NCI-H1105 treated with DMSO at 0.1 percent for 48 hours (cell line): ENCODE measurements around the gene ACSBG1.
A peak's percentile ranks its signal among the peaks of the same experiment; 100 is the strongest.
"Not testable (repeated sequence)": the region's sequence is repeated elsewhere in the genome, so short reads cannot be mapped to it uniquely, and the experiment has no call there.

Experiments
- DNase-seq: peaks from one replicate; lab custom pipeline; 2025; lab: John Stamatoyannopoulos, UW

Gene ACSBG1

DNA sequence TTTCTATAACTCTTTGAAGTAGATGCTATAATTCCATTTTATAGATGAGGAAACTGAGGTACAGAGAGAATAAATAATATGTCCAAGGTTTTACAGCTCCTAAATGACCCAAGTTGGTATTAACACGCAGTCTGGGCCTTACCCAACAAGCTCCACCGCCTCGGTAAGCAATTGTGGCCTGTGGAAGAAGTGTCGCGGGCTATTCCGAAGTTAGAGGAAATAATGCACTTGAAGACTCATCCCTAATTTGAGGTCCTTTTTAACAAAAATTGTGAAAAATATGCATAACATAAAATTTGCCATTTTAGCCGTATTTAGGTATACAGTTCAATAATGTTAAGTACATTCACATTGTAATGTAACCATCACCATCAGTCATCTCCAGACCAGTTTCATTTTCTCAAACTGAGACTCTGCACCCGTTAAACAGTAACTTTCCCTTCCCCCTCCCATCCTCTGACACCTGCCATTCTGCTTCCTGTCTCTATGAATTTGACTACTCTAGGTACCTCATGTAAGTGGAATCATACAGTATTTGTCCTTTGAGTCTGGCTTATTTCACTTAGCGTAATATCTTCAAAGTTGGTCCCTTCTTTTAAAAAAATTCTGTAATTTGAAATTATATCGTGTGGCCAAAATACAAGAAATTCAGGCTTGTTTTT is 67.0 kb downstream of the ACSBG1 start:
- DNase-seq = no peak

- no peak for DNase-seq
Measured at GRCh38 chr15:78164010-78164409, 70.4 kb downstream of the ACSBG1 start.

DNA sequence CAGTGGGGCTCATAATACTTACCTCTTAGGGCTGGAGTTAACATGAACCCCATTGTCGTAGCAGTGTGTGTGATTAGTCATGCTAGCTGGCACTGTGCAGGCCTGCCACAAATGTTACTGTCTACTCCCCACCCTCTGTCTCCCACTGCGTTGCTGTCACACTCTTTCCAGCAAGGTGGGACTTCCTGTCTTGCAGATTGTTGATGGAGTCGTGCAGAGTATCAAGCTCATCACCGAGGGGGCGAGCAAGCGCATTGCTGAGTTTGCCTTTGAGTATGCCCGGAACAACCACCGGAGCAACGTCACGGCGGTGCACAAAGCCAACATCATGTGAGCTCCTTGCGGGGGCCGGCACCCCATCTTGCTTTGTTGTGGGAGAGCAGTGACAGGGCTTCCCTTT is 72.3 kb downstream of the ACSBG1 start:
- DNase-seq = no peak

- no peak for DNase-seq
Measured at GRCh38 chr15:78159395-78159794, 75.0 kb downstream of the ACSBG1 start.

GRCh38 chr15:78157203-78157602 is 77.2 kb downstream of the ACSBG1 start:
- DNase-seq = no peak

DNA sequence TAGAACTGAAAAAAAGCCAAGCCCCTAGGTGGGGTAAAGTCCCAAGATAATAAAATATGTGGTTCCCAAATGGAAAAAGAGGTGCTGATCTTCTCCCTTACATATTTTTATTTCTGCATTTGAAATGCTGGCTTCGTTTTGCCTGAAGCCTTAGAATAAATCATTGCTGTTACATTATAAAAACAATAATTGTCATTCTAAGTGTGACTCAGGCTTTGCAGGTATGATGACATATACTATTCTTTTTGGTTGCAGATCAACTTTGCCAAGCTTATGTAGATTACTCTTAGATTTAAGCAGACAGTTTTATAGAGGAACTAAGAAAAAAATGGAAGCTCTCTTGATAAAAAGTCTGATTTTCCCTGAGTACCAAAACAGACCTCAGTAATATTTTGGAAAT is 77.7 kb downstream of the ACSBG1 start:
- no peak for DNase-seq

GRCh38 chr15:78155355-78155939 is 78.9 kb downstream of the ACSBG1 start:
- DNase-seq = no peak

DNA sequence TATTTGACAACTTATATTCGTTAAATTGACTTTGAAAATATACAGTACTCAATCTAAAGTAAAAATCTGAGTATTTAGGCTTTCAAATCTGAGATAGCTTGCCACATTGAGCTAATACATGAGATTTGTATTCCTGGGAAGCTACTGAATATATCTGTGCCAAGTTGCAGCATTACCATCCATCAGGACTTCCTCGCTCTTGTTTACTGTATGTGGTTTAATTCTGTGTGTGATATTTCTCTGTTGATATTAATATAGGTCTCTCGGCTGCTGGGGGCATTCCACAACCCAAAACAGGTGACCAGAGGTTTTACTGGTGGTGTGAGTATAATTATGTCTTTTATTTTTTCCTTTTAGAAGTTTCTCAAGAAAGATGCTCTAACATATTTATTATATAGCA is 79.4 kb downstream of the ACSBG1 start:
- no peak for DNase-seq

- DNase-seq = not testable (repeated sequence)
Measured at GRCh38 chr15:78151075-78151474, 83.3 kb downstream of the ACSBG1 start.

DNA sequence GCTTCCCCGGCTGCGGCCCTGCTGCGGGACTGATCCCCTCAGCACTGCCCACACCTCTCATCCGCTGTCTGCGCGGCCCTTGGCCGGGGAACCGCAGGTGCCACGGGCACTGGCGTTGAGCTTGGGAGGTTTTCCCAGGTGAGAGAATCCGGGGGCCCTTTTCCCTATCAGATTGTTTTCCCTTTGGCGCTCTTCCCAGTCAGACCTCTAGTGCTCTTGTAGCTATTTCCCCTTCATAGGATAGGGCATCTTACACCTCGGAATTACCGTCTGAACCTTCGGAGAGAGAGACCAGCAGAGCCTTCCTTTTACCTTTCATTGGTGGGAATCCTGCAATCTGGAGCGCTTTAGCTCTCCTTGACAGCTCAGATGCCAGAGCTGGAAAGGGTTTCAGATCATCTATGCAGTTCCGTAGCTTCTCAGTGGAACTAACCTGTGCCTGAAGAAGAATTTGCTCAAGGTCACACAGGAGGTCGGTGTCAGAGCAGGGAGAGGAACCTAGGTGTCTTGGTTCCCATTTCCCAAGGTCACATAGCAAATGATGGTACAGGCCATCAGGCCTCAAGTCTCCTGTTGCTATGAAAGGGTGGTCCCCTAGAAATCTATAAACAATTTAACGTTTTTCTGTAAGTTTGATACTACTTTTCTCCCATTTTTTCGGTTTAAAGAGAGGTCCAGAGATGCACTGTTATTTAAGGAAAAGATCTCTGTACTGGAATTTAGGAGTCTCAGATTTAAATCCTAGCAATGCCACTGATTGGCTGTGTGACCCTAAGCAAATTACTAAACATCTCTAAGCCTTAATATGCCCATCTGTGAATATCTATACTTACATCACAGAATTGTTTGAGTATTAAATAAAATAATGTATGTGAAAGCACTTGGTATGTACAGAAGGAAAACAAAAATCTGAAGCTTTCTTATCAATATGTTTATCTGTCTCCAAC is 84.3 kb downstream of the ACSBG1 start:
- DNase-seq = peak; percentile 66

DNA sequence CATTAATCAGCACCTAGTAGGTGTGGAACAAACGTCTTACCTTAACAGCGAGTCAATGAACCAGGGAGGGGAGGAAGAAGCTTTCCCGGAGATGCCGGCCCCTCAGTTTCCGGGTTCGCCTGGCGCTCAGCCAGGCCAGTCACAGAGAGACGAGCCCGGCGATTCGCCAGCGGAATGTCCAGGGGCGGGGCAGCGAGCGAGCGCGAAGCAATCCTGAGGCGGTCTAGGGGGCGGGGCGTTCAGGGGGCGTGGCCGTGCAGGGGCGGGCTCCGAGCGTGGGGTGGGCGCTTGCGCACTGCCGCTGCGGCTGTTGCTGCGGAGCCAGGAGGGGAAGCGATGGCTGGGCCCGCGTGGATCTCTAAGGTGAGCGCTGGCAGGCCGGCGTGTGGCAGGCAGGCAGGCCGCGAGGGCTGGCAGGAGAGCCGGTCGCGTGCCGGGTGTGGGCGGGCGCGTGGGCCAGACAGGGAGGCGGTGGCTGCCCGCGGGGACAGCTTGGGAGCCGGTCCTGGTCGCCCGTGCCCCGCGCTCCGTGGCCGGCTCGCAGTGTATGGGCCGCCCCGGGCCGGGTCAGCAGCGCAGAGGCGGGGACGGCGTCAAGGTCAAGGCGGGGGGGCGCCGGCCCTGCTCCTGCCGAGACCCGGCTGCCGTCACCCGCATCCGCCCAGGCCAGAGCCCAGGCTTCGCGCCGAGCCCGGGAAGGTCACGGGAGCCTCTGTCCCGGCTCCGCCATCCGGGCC is 85.1 kb downstream of the ACSBG1 start, which contains the start of gene IDH3A:
Gene IDH3A (plus strand): TSS at position 295 of the 737 bp plus-strand sequence. CDS start 42 bp downstream, at position 337.
- peak; percentile 82 for DNase-seq

DNA sequence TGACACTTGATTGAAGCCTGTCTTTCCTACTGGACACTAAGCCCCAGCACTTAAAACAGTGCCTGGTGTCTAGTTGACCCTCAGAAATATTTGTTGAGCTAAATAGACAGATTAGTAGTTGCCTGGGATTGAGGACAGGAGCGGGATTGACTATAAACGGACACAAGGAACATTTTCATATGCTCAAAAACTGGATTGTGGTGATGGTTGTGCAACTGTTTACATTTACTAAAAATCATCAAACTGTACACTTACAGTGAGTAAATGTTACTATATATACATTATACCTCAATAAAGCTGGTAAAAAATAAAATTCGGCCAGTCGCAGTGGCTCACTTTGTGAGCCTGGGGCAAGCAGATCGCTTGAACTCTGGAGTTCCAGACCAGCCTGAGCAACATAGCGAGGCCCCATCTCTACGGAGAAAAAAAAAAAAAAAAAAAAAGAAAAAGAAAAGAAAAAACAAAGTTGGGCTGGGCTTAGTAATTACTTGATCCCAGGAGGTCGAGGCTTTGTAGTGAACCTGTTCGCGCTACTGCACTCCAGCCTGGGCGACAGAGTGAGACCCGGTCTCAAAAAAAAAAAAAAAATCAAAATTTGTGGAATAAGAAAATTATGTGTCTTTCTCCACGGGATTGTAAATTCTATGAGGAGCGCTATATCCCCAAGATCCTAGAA is 85.8 kb downstream of the ACSBG1 start:
- DNase-seq = no peak

DNA sequence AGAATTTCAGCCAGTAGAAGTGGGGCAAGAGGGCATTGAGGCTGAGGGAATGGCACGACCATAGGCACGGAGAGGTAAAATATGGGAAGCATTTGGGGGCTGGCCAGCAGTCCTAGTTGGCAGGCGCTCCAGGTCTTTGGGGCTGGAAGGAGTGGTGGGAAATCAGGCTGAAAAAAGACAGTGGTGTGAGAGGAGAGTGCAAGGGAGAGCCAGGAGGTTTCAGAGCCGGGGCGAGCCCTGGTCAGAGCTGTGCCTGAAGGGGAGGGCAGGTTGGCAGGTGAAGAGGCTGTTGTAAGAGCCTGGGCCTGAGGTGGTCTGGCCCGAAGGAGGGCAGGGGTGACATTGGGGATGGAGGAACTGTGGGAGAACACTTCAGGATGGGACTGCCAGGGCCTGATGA is 86.8 kb downstream of the ACSBG1 start:
- DNase-seq = no peak

GRCh38 chr15:78146425-78147154 is 87.8 kb downstream of the ACSBG1 start:
- no peak for DNase-seq

GRCh38 chr15:78142332-78142731 is 92.0 kb downstream of the ACSBG1 start:
- no peak for DNase-seq

DNA sequence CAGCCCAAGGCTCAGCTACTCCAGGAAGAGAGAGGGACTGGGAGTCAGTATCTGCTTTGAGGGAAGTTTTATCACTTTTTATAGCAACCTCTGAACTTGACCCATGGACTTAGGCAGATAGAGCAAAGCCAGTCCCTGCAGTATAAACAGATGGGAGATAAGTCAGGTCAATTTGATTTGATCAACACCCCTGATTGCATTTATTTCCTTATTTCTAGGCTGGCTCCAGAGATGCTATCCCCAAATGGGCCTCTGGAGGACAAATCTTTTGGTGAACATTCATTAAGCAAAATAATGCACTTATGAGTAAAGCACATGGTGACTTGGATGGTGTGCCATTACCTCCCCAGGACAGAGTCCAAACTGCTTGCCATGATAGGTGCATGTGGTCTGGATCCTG is 94.1 kb downstream of the ACSBG1 start:
- DNase-seq = no peak

GRCh38 chr15:78139578-78139977 is 94.8 kb downstream of the ACSBG1 start:
- no peak for DNase-seq

GRCh38 chr15:78133801-78134200 is 100.6 kb downstream of the ACSBG1 start:
- DNase-seq = no peak

- peak; percentile 61 for DNase-seq
Measured at GRCh38 chr15:78131295-78132061, 102.9 kb downstream of the ACSBG1 start, which contains the start of gene CIB2. Gene CIB2 (minus strand): TSS chr15:78131445. CDS start chr15:78131215, 230 bp downstream.
